Stimulated activated effector memory CD8-positive, alpha-beta T cell treated with anti-CD3 and anti-CD28 coated beads, Interleukin-12 subunit alpha, Interleukin-12 subunit beta, amount 100 ng/mL, for 72 hours (primary cell): ENCODE results near the gene UBTD2.

Source experiments
- ATAC-seq: fragments of 150-1000 bp; cut with Tn5 transposase; 2 replicates; pipeline ENCODE4 v1.10.0; 2021
- DNase-seq, 2 donors: peaks; one replicate each; pipeline ENCODE4 v3.0.0; 2021 to 2022; ENCODE audit warnings: low spot score in 2 of 2
- H3K27ac Mint-ChIP-seq: one replicate; pipeline ENCODE4 v1.8.0; 2022; ENCODE audit warnings: mild to moderate bottlenecking, mixed read lengths
- H3K36me3 Mint-ChIP-seq: one replicate; pipeline ENCODE4 v1.8.0; 2022; ENCODE audit warnings: mild to moderate bottlenecking, mixed read lengths
- H3K4me1 Mint-ChIP-seq: one replicate; pipeline ENCODE4 v1.8.0; 2022; ENCODE audit warnings: mixed read lengths
- H3K4me3 Mint-ChIP-seq: one replicate; pipeline ENCODE4 v1.8.0; 2022; ENCODE audit warnings: mild to moderate bottlenecking, mixed read lengths
- H3K9me3 Mint-ChIP-seq: one replicate; pipeline ENCODE4 v1.8.0; 2022; ENCODE audit warnings: mixed read lengths

Gene UBTD2

DNA sequence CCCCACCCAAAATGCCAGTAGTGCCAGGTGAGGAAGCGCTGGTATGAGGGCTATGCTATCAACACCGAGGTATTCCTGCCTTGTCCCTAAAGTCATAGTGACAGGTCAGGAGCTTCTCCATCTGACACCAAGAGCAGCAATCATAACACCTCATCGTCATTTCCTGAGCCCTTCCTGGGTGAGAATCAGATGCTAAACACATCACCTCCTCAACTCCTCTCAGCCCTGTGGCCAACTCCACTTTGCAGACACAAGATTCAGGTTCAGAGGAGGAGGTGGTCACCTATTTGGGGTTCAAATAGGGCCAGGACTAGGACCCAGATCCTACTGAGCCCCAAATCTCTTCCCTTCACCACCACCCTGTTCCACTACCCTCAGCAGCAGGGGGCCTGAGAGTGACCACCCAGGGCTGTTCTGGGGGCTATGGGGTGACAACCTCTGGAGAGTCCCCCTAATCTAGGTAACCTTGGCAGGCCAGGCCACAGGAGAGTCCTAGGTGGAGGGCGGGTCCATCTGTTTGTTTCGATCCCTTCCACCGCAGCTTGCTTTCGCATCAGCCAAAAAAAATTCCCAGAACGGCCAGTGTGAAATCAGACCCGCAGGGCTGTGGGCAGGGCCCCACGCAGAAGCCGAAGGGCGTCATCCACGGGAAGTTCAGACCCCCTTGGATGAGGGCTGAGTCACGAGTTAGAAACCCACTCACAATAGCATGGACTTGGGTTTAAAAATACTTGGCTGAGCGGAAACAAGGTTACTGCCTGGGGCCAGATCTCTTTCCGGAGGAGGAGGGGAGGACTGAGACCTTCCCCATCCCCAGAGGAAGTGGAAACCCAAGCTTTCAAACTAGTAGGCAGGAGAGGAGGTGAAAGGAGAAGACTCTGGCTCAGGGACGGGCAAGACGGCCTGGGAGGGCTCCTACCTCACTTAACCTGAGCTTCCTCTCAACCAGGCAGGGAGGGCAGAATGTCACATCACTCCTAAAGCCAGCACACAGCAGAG is 104.3 kb downstream of the UBTD2 start:
- peak overlapping the region; percentile 95 for H3K4me3 Mint-ChIP-seq
- no peaks in the 10 kb centered on the region for H3K9me3 Mint-ChIP-seq
- DNase-seq = peak in 1 of 2 donors; percentile 76
- ATAC-seq = peak; percentile 64
- peaks cover 99% of the 10 kb centered on the region for H3K36me3 Mint-ChIP-seq
- H3K4me1 Mint-ChIP-seq = peaks cover 83% of the 10 kb centered on the region
- peak overlapping the region; percentile 93 for H3K27ac Mint-ChIP-seq

DNA sequence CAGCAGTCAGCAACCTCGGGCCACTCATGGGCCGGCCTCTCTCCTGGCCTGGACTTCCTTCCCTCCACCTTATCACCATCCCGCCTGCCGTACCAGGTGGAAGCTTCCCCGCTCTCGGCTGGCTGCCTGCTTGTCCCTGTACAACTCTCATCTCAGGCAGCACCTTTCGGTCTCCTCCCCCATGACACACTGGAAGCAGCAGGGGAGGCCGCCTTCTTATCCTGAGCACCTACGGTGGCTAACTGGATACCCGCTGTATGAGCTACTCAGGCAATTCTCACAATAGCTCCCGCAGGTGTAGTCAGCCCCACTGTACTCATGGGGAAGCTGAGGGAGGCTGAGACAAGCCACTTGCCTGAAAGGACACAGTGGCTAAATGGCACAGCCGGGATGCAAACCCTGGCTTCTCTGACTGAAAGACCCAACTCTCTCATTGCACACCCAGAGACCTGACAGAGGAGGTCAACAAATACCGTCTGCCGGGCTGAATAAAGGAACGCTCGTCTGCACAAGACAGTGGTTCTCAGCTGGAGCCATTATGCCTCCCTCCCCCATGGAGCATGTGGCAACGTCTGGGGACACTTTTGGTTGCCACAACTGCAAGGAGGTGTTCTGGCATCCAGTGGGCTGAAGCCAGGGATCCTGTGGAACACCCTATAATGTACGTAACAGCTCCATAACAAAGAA is 105.1 kb downstream of the UBTD2 start:
- Mint-ChIP-seq H3K36me3 (peaks cover 99% of the 10 kb centered on the region), H3K4me1 (peaks cover 86% of the 10 kb centered on the region), H3K27ac (peak overlapping the region; percentile 93), H3K9me3 (no peaks in the 10 kb centered on the region), H3K4me3 (peak overlapping the region; percentile 95)
- ATAC-seq (peak; percentile 1), DNase-seq (peak in 1 of 2 donors; percentile 63)

DNA sequence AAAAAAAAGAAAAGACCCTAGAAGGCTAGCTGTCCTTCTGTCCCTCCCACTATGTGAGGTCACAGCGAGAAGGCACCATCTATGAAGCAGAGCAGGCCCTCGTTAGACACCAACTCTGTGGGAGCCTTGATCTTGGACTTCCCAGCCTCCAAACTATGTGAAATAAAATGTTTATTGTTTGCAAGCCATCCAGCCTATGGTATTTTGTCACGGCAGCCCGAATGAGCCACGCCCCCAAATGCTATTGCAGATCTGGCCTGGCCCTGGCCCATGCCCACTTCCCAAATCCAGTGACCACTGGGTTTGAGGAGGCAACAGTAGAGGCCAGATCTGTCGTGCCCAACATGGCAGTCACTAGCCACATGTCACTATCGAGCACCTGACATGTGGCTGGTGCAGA is 106.4 kb downstream of the UBTD2 start:
- Mint-ChIP-seq H3K36me3 (peaks cover 95% of the 10 kb centered on the region), H3K4me3 (peak overlapping the region; percentile 95), H3K4me1 (peaks cover 90% of the 10 kb centered on the region), H3K27ac (peak overlapping the region; percentile 93), H3K9me3 (no peaks in the 10 kb centered on the region)
- ATAC-seq (no peak), DNase-seq (no peak)

DNA sequence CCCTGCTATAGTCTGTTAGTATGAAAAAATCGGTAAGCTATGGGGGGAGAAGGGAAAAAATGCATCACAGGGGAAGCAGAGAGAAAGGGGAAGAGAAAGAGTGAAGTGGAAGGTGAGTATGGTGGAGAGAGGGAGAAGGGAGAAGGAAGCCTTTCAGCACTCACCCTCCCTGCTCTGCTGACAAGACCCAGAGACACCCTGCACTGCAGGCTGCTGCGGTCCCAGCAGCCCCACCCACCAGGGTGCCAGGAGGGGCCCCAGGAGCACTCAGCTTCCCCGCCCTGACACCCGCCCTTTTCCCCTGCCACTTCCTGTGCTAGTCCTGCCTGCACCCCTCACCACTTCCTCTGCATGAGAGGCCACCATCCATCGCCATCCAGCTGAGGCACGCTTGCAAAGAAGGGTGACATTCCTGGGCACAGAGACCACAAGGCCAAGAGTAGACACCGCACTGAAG is 108.3 kb downstream of the UBTD2 start:
- Mint-ChIP-seq H3K4me3 (peak overlapping the region; percentile 95), H3K36me3 (peaks cover 80% of the 10 kb centered on the region), H3K9me3 (no peaks in the 10 kb centered on the region), H3K4me1 (peaks cover 99% of the 10 kb centered on the region), H3K27ac (peak overlapping the region; percentile 92)
- peak; percentile 50 to 84 for DNase-seq
- ATAC-seq = peak; percentile 81

DNA sequence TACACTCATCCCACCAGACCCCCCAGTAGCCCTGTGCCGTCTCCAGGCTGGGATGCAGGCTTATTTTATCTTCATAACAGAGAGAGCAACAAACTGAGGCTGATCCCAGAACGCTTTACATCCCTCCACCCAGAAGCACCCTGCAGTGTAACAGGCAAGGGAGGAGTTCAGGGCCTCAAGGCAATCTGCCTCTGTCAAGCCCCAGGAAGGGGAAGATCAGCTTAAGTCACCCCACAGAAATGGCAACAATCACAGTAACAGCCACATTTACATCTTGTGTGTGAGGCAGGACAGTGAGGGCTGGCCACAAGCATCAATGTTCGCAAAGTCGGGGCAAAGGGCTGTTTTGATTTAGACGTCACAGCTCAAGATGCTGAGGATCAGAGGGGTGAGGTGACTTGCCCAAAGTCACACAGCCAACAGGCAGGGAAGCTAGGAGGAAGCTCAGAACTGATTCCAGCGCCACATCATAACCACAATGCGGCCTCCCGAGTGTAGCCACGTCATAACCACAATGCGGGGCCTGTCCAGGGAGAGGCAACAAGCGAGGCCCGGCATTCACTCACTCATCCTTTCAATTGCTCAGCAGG is 109.9 kb downstream of the UBTD2 start:
- no peaks in the 10 kb centered on the region for H3K9me3 Mint-ChIP-seq
- peak overlapping the region; percentile 92 for H3K27ac Mint-ChIP-seq
- H3K36me3 Mint-ChIP-seq = peaks cover 79% of the 10 kb centered on the region
- DNase-seq (peak; percentile 70 to 87), ATAC-seq (peak; percentile 65)
- peak overlapping the region; percentile 95 for H3K4me3 Mint-ChIP-seq
- H3K4me1 Mint-ChIP-seq = peaks cover 99% of the 10 kb centered on the region

DNA sequence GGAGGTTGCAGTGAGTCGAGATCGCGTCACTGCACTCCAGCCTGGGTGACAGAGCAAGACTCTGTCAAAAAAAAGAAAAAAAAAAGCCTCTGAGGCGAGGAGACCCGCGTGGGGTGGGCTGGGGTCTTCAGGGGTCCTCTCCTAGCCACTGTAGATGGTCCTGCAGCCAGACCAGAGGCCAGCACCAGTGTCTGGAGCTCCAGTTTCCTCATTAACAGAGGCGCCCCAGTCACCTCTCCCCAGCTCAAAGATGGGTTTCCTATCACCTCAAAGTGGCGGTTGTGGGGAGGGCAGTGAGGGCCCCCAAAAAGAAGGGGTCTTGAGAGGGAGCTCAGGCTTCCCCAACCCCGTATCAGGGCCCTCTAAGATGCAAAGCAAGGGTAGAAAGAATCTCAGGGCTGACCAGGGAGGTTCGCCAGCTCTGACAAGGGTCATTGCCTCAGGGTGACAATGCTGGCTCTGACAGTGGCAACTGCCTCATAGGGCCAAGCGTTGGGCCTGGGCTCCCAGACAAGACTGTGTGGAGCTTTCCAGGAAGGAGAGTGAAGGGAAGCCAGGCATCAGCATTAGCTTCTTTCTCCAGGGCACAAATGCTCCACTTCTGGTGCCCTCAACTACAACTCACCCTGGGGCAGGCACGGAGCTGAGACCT is 110.5 kb downstream of the UBTD2 start:
- no peaks in the 10 kb centered on the region for H3K9me3 Mint-ChIP-seq
- ATAC-seq (no peak), DNase-seq (no peak)
- peak overlapping the region; percentile 92 for H3K27ac Mint-ChIP-seq
- peak overlapping the region; percentile 95 for H3K4me3 Mint-ChIP-seq
- H3K4me1 Mint-ChIP-seq = peaks cover 99% of the 10 kb centered on the region
- H3K36me3 Mint-ChIP-seq = peaks cover 78% of the 10 kb centered on the region

DNA sequence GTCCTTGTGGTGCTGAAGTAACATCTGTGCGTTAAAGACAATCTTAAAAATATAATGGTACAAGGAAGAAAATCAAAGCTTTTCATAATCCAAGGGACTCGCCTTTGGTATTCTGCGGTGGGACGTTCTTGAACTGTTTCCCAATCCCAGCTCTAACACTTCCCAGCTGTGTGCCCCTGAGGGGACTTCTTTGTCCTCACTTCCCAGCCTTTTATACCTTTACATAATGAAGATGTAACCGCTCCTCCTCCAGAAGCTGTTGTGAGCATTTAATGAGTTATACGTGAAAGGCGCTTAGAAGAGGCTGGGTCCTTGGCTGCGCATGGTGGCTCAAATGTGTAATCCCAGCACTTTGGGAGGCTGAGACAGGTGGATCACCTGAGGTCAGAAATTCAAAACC is 112.4 kb downstream of the UBTD2 start:
- H3K27ac Mint-ChIP-seq = peak overlapping the region; percentile 92
- H3K4me3 Mint-ChIP-seq = peak overlapping the region; percentile 56
- DNase-seq = no peak
- H3K9me3 Mint-ChIP-seq = no peaks in the 10 kb centered on the region
- peaks cover 79% of the 10 kb centered on the region for H3K36me3 Mint-ChIP-seq
- H3K4me1 Mint-ChIP-seq = peaks cover 89% of the 10 kb centered on the region
- no peak for ATAC-seq

DNA sequence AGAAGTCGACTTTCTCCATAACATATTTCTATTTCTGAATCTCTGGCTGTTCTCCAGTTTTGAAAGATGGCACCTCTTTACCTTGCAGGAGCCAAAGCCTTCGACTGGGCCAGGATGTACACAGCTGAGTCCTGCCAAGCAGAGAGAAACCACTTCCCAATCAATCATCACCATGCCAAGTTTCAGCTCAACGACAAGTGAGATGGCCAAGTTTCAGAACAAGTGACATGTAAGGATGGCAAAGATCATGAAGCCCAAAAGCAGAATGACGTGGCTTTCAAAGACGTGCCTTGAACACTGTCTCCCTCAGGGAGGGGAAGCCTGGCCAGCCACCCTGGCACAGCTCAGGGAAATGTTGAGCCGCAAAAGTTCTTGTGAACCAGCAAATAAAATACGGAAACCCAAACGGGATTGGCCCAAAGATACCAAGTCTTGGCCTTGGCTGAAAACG is 113.3 kb downstream of the UBTD2 start:
- peaks cover 83% of the 10 kb centered on the region for H3K4me1 Mint-ChIP-seq
- DNase-seq (no peak), ATAC-seq (peak; percentile 46)
- H3K36me3 Mint-ChIP-seq = peaks cover 79% of the 10 kb centered on the region
- no peaks in the 10 kb centered on the region for H3K9me3 Mint-ChIP-seq
- H3K4me3 Mint-ChIP-seq = peak overlapping the region; percentile 56
- H3K27ac Mint-ChIP-seq = peak overlapping the region; percentile 92

DNA sequence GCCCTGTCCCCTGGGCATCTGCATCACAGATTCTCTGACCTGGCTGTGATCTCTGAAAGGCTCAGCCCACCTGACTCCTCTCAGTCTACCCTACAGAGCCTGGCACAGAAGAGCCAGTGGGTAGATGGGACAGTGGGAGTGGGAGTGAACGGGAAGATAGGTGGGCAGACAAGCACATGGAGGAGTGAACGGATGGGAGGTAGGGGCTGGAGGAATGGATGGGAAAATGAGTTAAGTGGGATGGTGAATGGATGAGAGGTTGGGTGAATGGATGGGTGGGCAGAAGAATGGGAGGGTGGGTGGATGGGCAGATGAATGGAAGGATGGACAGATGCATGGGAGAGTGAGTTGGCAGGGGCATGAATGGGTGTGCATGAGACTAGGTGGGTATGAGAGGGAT is 114.3 kb downstream of the UBTD2 start:
- H3K4me3 Mint-ChIP-seq = peak overlapping the region; percentile 55
- peaks cover 72% of the 10 kb centered on the region for H3K36me3 Mint-ChIP-seq
- peak overlapping the region; percentile 92 for H3K27ac Mint-ChIP-seq

DNA sequence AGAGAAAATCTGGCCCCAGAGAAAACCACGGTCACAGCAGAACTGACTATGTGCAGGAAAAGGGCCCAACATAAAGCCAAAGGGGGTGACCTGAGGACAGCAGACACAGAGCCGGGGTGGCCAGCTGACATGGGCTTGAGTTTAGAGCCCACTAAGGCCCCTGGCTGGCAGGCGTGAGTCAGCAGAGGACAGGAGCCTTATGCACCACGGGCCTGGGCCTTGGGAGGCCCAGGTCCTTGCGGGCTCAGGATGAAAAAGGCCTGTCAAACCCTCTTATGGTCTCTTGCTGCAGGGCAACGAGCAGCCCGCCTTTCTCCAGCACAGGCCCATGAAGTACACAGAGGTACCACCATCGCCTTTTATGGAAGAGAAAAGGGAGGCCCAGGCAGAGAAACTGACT is 115.3 kb downstream of the UBTD2 start:
- ATAC-seq = no peak
- Mint-ChIP-seq H3K27ac (peak overlapping the region; percentile 92), H3K36me3 (peaks cover 63% of the 10 kb centered on the region), H3K9me3 (no peaks in the 10 kb centered on the region), H3K4me1 (peaks cover 78% of the 10 kb centered on the region), H3K4me3 (peak overlapping the region; percentile 55)
- DNase-seq = no peak

More for the DNA sequence above, 114.3 kb downstream of the UBTD2 start:
- no peak for DNase-seq
- Mint-ChIP-seq H3K9me3 (no peaks in the 10 kb centered on the region), H3K4me1 (peaks cover 80% of the 10 kb centered on the region)
- ATAC-seq = no peak

DNA sequence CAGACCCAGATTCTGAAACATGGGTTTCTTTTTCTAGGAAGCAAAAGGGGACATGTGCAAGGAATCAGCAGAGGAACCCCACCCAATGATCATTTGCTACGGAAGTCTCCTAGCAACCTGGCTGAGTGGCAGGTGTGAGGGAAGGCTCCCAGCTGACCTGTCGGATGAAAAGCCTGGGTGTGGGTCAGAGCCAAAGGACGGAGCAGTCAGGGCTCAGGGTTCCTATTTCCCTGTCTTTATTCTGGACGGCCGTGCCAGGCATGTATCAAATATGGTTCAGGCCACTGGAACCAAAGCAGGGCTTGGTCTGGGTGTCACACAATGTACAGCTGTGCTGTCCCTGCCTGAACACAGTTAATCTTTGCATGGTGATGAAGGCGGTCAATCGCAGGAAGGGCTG is 115.7 kb downstream of the UBTD2 start:
- Mint-ChIP-seq H3K4me3 (peak overlapping the region; percentile 55), H3K27ac (peak overlapping the region; percentile 92)
- no peak for ATAC-seq

DNA sequence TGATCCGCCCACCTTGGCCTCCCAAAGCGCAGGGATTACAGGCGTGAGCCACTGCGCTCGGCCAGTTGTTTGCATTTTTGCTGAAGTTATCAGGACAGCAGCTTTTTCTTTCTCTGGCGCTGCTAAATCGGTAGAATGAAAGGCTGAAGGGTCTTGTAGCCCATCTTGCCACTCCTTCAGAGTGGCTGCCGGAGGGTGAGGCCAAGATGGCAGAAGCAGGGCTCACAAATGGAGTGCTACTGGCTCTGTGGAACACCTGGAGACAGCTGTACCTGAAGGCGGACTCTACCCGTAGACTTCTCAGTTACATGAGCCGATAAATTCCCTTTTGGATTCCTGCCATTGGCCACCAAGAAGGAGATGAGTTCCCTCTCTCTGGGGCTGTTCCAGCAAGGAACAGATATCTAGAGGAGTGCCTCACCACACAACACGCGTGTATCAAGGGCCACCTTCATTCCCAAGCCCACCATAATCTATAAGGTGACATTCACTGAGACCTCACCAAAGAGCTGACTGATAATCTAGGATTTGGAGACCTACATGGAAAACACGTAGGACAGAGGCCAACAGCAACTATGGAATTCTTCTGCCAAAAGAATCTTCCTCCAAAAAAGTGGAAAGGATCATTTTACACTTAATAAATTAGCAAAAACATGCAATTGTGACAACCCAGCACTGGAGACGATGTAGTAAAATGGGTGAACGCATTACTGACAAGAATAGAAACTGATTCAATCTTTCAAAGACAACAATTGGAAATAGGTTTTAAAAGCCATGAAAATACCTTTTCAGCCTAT is 117.3 kb downstream of the UBTD2 start:
- DNase-seq (no peak), ATAC-seq (no peak)
- Mint-ChIP-seq H3K4me3 (no peak overlapping the region), H3K36me3 (peaks cover 63% of the 10 kb centered on the region), H3K27ac (peak overlapping the region; percentile 92), H3K9me3 (no peaks in the 10 kb centered on the region), H3K4me1 (peaks cover 75% of the 10 kb centered on the region)

More for the DNA sequence above, 115.7 kb downstream of the UBTD2 start:
- no peak for DNase-seq
- no peaks in the 10 kb centered on the region for H3K9me3 Mint-ChIP-seq
- peaks cover 78% of the 10 kb centered on the region for H3K4me1 Mint-ChIP-seq
- H3K36me3 Mint-ChIP-seq = peaks cover 59% of the 10 kb centered on the region

DNA sequence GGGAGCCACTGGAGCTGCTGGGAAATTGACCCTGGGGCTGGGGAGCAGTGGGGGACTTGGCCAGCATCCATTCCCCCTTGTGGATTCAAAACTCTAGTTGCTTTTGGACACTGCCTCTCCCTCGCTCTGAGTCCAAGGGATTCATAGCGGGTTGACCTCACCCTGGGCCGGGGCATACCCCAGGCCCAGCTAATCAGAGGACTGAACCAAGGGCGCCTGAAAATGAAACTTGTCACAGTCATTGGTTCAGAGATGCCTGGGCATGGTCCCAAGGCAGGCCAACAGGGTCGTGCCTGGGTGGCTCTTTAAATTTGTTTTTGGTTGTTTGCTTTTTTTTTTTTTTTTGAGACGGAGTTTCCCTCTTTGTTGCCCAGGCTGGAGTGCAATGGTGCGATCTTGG is 118.1 kb downstream of the UBTD2 start:
- H3K4me1 Mint-ChIP-seq = peaks cover 75% of the 10 kb centered on the region
- no peak for ATAC-seq

DNA sequence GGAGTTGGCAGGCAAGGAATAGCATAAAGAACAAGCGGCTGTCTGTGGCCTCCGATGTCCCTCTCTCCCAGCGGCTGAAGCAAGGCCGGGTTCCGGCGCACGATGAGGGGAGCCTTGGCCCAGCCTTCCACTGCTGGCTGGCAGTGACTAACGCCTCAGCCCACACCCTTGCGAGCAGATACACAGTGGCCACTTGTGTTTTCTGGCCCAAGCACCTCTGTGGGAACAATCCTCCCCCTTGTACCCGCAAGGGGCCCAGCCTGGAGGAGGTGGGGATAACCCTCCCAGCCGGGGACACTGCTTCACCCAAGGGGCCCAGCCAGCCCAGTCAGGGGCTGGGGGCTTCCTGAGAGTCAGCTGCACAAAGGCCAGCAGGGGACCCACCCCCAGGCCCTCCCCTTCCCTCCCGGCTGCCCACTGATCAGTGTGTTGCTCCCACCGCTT is 118.8 kb downstream of the UBTD2 start:
- peaks cover 74% of the 10 kb centered on the region for H3K4me1 Mint-ChIP-seq
- H3K9me3 Mint-ChIP-seq = no peaks in the 10 kb centered on the region
- peak; percentile 35 for ATAC-seq
- DNase-seq = no peak
- H3K36me3 Mint-ChIP-seq = peaks cover 64% of the 10 kb centered on the region
- no peak overlapping the region for H3K4me3 Mint-ChIP-seq
- peak overlapping the region; percentile 92 for H3K27ac Mint-ChIP-seq

More for the DNA sequence above, 118.1 kb downstream of the UBTD2 start:
- no peak overlapping the region for H3K4me3 Mint-ChIP-seq
- no peaks in the 10 kb centered on the region for H3K9me3 Mint-ChIP-seq
- peaks cover 68% of the 10 kb centered on the region for H3K36me3 Mint-ChIP-seq
- peak overlapping the region; percentile 92 for H3K27ac Mint-ChIP-seq
- no peak for DNase-seq
